Epithelial cell of proximal tubule (primary cell): Measurements from ENCODE around the gene EGR2. TPM values are rescaled to one million over a fixed set of nuclear protein-coding genes. Genes with fewer than 3 reads are reported as not detected.

Experiments used
- DNase-seq: peaks from one replicate; pipeline ENCODE4 v3.0.0-alpha.2; 2011; ENCODE audit warnings: low read depth
- H3K4me3 ChIP-seq: 2 replicates; pipeline ENCODE4 v1.5.1; 2011; ENCODE audit warnings: low read depth, mild to moderate bottlenecking, low read length
- CTCF ChIP-seq: conservative IDR thresholded peaks from 2 replicates; pipeline ENCODE4 v1.5.1; 2012; ENCODE audit warnings: low read depth, mild to moderate bottlenecking, low read length
- total RNA-seq: library from RNA; depleted of rRNA; stranded (reverse); fragments of >200 nt; gene quantifications from 2 replicates; pipeline ENCODE4 v1.2.3, GENCODE V29; 2015

The EGR2 gene
- total RNA-seq, 1 donor from 2014 or later: 0.06 TPM

DNA sequence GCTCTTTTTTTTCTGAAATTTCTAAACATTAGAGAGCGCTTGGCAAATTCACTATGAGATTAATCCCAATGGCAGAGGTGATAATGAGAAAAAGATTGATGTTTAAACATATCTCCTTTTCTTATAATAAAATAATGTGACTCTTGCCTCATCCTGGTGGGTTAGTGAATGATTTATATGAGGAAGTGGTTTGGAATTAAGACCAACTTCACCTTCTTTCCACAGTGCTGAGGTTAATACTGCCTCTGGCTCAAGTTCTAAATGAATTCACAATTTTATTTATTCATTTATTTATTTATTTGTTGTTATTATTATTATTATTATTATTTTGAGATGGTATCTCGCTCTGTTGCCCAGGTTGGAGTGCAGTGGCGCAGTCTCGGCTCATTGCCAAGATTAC, 52.2 kb downstream of the EGR2 start:
- H3K4me3 ChIP-seq: no peak overlapping the region
- DNase-seq: no peak
- no peak for TF ChIP-seq CTCF

GRCh38 chr10:62763155-62763554, 53.0 kb downstream of the EGR2 start:
- no peak for TF ChIP-seq CTCF
- DNase-seq: no peak
- H3K4me3 ChIP-seq: no peak overlapping the region

Other genes starting within 250 kb of the EGR2 start
- 19.8 and 22.8 TPM in 2 replicates for gene ADO, start 11.6 kb downstream of the EGR2 start, total RNA-seq